ENCODE results near the gene TMEM120B.

GRCh38 chr12:121733849-121734248 lies 21.3 kb downstream of the TMEM120B start:
- TF ChIP-seq CTCF (IDR thresholded peaks at IDR 0.05 in 4 of 5, conservative IDR thresholded peaks at IDR 0.05 in 1 of 5), result no peak
- TF ChIP-seq POLR2A (IDR thresholded peaks at IDR 0.05), result no peak

Data from gastrocnemius medialis (tissue), 4 donors.